Motor neuron (in vitro differentiated cells): ENCODE data around the gene RBM39. TPM values are rescaled to one million over a fixed set of nuclear protein-coding genes. Genes with fewer than 3 reads are reported as not detected.
A peak's percentile ranks its signal among the peaks of the same experiment; 100 is the strongest.
"Not testable (repeated sequence)": the region's sequence is repeated elsewhere in the genome, so short reads cannot be mapped to it uniquely, and the experiment has no call there.

Experiments used
- ATAC-seq, 8 experiments: fragments of 200-7000 bp; cut with Tn5 transposase; replicated peaks in 6 of 8; 2 replicates each; pipeline ENCODE4 v1.8.0; 2021; ENCODE audit warnings: mild to moderate bottlenecking in 8 of 8, moderate library complexity in 8 of 8
- H3K27ac ChIP-seq, 2 donors: fragments of 250-450 bp; sonication (Bioruptor Pico); 2 replicates each; pipeline ENCODE4 v1.9.0; 2021; ENCODE audit warnings: antibody characterized with exemption in 2 of 2, mild to moderate bottlenecking in 2 of 2, moderate library complexity in 1 of 2
- H3K4me1 ChIP-seq, 2 donors: fragments of 250-450 bp; sonication (Bioruptor Pico); replicated peaks in 1 of 2; 2 replicates each; pipeline ENCODE4 v1.6.1; 2021; ENCODE audit warnings: antibody characterized with exemption in 2 of 2, mild to moderate bottlenecking in 2 of 2, moderate library complexity in 1 of 2
- H3K4me3 ChIP-seq, 5 donors: fragments of 250-450 bp; sonication (Bioruptor Pico); 2 replicates each; pipeline ENCODE4 v1.9.0; 2021; ENCODE audit warnings: antibody characterized with exemption in 5 of 5, mild to moderate bottlenecking in 5 of 5, moderate library complexity in 4 of 5
- WGBS, 10 experiments: fragments of 450-650 bp; shearing (Covaris generic); methylation state at CpG; one replicate each; pipeline ENCODE4 v1.0.0; 2022; 5-methylcytosine and 5-hydroxymethylcytosine counted together
- in situ Hi-C, 9 experiments: fragments of 400-800 bp; cut with MboI; loops; one replicate each; pipeline ENCODE4 v1.15.0; 2021; ENCODE audit warnings: low sequenced_read_pairs in 9 of 9, low pct_unique_long_range_greater_than_20kb in 2 of 9; ENCODE audit not compliant: unreplicated experiment in 9 of 9
- total RNA-seq, 8 experiments: library from RNA; unstranded; fragments of 300-600 nt; gene quantifications; 2 replicates each; pipeline versions ENCODE4 v1.2.3 to v1.2.4, GENCODE V29; 2022

Gene RBM39
- total RNA-seq, 8 experiments from 2014 or later = 254 to 567 (median 319) TPM

- Histone ChIP-seq H3K4me1 (peaks cover 11 to 12% of the 10 kb centered on the region in 2 donors), H3K27ac (no peak overlapping the region), H3K4me3 (peak overlapping the region; percentile 52 to 91 (median 59))
- no peak for ATAC-seq
- 63 to 100% (median 82%) methylated on average over 1 to 7 of the region's 9 CpGs; no CpG with 5 or more reads in 4 of the 10 experiments for WGBS, 10 experiments
- in situ Hi-C loops = loop anchor here in 1 of 9 experiments (25.0 kb wide), 1 partner anchor 185 kb away; no protein-coding TSS in a partner anchor
Measured at GRCh38 chr20:35697696-35698297, 44.3 kb downstream of the RBM39 start.

DNA sequence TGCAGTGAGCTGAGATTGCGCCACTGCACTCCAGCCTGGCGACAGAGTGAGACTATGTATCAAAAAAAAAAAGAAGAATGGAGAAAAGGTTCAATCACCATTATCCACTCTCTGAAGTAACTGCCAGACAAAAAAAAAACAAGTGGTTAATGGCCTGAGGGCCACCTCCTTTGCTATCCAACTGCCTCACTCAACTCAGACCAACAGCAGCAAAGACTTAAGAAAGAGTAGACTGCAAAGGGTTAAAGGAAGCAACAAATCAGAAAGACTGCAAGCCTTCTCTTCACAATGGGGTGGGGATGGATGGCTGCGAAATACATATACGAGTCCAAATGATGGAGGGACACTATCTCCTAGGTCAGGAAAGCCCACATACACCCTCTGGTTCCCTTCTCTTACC lies 46.1 kb downstream of the RBM39 start:
- no peak overlapping the region for H3K27ac ChIP-seq
- H3K4me3 ChIP-seq = no peak overlapping the region
- no peak for ATAC-seq
- WGBS, 10 experiments = 53 to 100% (median 94%) methylated on average over 1 to 4 of the region's 4 CpGs; no CpG with 5 or more reads in 1 of the 10 experiments
- in situ Hi-C loops = loop anchor here in 1 of 9 experiments (25.0 kb wide), 1 partner anchor 184 kb away; no protein-coding TSS in a partner anchor
- peaks cover 11 to 12% of the 10 kb centered on the region in 2 donors for H3K4me1 ChIP-seq

DNA sequence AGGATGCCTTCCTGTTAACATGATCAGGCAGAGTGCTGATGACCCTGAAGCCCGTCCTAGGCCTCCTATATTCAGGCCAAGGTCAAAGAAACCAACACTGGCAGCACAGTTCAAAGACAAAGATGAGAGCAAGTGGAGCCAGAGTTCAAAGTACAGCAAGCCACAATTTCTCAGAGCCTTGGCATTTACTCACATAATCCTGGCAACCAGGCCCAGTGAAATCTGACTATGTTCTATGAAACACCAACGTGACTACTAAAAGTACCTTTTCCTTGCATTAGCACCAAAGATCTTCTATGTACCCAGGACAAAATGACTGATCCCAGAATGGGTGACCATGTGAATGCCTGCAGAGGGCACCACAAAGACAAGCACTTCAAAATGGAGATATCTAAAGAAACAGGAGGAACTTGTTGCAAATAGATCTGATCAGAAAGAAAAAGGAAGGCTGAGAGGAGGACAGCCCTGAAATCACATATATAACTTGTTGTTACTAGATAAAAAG lies 46.8 kb downstream of the RBM39 start:
- in situ Hi-C loops = loop anchor here in 1 of 9 experiments (25.0 kb wide), 1 partner anchor 183 kb away; no protein-coding TSS in a partner anchor
- Histone ChIP-seq H3K4me1 (peaks cover 7 to 9% of the 10 kb centered on the region in 2 donors), H3K4me3 (no peak overlapping the region), H3K27ac (no peak overlapping the region)
- 57 to 100% (median 100%) methylated on average over 1 to 2 of the region's 2 CpGs; no CpG with 5 or more reads in 2 of the 10 experiments for WGBS, 10 experiments
- ATAC-seq = no peak

- ATAC-seq = no peak
Measured at GRCh38 chr20:35690265-35690664, 51.8 kb downstream of the RBM39 start.

DNA sequence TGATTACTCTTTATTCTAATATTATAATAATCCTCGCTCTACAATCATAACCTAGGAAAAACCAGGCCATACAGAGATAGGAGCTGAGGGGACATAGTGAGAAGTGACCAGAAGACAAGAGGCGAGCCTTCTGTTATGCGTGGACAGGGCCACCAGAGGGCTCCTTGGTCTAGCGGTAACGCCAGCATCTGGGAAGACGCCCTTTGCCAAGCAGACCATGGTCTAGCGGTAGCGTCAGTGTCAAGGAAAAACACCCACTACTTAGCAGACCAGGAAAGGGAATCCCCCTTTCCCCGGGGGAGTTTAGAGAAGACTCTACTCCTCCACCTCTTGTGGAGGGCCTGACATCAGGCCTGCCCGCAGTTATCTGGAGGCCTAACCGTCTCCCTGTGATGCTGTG lies 55.2 kb downstream of the RBM39 start:
- ATAC-seq, H3K27ac ChIP-seq, H3K4me1 ChIP-seq, H3K4me3 ChIP-seq: not testable (repeated sequence)
- 44 to 100% (median 91%) methylated on average over 1 to 9 of the region's 11 CpGs; no CpG with 5 or more reads in 3 of the 10 experiments for WGBS, 10 experiments
- in situ Hi-C loops = loop anchor here in 1 of 9 experiments (25.0 kb wide), 1 partner anchor 175 kb away; no protein-coding TSS in a partner anchor

More at GRCh38 chr20:35690265-35690664, 51.8 kb downstream of the RBM39 start:
- no peaks in the 10 kb centered on the region for H3K4me1 ChIP-seq
- no peak overlapping the region for H3K27ac ChIP-seq
- no peak overlapping the region for H3K4me3 ChIP-seq
- 70 to 100% (median 98%) methylated on average over 1 to 3 of the region's 4 CpGs; no CpG with 5 or more reads in 4 of the 10 experiments for WGBS, 10 experiments
- in situ Hi-C loops = loop anchor here in 1 of 9 experiments (25.0 kb wide), 1 partner anchor 178 kb away; no protein-coding TSS in a partner anchor

DNA sequence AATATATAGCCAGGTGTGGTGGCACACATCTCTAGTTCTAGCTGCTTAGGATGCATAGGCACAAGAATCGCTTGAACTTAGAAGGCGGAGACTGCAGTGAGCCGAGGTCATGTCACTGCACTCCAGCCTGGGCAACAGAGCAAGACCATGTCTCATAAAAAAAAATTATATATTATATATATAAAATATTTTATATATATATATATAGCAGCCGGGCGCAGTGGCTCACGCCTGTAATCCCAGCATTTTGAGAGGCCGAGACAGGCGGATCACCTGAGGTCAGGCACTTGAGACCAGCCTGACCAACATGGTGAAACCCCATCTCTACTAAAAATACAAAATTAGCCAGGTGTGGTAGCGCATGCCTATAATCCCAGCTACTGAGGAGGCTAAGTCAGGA lies 56.7 kb downstream of the RBM39 start:
- peaks cover 3 to 12% of the 10 kb centered on the region in 2 donors for H3K4me1 ChIP-seq
- WGBS, 10 experiments = 80 to 100% (median 100%) methylated on average over 1 to 7 of the region's 9 CpGs; no CpG with 5 or more reads in 1 of the 10 experiments
- ATAC-seq, H3K27ac ChIP-seq, H3K4me3 ChIP-seq: not testable (repeated sequence)
- in situ Hi-C loops = loop anchor here in 1 of 9 experiments (25.0 kb wide), 1 partner anchor 173 kb away; no protein-coding TSS in a partner anchor

DNA sequence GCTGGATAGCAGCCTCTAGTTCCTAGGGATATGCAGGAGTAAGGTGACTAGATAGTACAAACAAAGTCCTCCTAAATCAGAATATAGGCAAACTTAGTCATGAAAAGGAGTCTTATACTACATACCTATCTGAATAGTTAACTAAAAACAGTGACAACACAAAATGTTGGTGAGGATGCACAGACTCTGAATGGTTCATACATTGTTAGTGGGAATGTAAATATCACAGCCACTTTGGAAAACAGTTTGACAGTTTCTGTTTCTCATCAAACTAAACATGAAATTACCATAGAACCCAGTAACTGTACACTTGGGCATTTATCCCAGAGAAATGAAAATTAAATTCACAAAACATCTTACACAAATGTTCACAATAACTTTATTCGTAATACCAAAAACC lies 60.1 kb downstream of the RBM39 start:
- no peak overlapping the region for H3K27ac ChIP-seq
- 67 to 100% (median 100%) methylated on average over 1 of the region's 1 CpG; no CpG with 5 or more reads in 5 of the 10 experiments for WGBS, 10 experiments
- no peak overlapping the region for H3K4me3 ChIP-seq
- in situ Hi-C loops = loop anchor here in 1 of 9 experiments (25.0 kb wide), 1 partner anchor 170 kb away; no protein-coding TSS in a partner anchor
- no peak for ATAC-seq
- H3K4me1 ChIP-seq = peaks cover 3 to 14% of the 10 kb centered on the region in 2 donors

DNA sequence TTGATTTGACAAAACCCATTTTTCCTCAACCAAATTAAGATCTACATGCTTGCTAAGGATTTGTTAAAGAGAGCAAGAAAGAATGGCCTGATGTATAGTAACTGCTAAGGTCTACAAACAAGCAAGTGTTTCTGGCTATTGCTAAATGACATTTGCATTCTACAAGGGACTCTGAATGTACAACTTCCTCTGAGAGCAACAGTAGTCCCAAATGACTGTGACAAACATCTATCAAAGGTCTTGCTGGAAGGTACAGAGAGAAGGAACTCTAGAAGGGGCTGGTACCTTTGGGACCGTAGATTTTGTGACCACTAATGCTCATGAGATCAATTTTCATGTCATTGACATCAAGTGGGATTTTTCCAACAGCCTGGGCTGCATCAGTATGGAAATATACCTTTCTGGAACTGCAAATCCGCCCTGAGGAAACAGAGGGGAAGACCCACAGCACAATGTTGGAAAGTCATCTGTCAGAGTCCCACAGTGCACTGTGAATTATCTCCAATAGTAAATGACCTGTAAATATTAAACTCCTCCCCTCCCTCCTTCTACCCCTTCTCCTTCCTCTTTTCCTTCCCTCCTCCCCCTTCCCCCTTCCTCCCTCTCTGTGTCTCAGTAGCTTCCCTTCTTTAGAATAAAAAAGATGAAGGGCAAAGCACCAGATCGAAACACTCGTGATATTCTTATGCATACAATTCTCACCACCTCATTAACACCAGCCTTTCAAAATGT lies 61.4 kb downstream of the RBM39 start:
- peak in 2 of 8 experiments; percentile 49 to 71 for ATAC-seq
- H3K27ac ChIP-seq = peak overlapping the region in 1 of 2 donors; percentile 44
- in situ Hi-C loops = loop anchor here in 1 of 9 experiments (25.0 kb wide), 1 partner anchor 168 kb away; no protein-coding TSS in a partner anchor
- peaks cover 3 to 14% of the 10 kb centered on the region in 2 donors for H3K4me1 ChIP-seq
- 20 to 100% (median 90%) methylated on average over 1 to 3 of the region's 4 CpGs; no CpG with 5 or more reads in 1 of the 10 experiments for WGBS, 10 experiments
- H3K4me3 ChIP-seq = no peak overlapping the region

DNA sequence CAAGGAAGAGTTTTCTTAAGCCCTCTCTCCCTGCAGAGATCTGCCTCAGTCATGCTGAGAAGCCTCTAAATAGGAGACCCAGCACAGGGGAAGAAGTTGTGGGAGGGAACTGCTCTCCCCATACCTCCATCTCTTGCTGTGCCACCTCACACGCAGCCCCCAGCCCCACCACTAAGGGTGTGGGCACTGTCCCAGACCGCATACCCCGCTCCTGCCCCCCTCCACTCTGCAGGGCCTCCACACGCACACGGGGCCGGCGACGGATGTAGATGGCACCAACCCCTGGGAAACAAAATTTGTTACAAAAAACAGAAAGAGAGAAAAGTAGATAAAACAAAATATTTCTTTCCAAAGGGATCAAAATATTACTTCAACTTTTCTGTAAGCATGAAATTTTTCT lies 67.1 kb downstream of the RBM39 start:
- Histone ChIP-seq H3K4me3 (no peak overlapping the region), H3K4me1 (no peaks in the 10 kb centered on the region), H3K27ac (no peak overlapping the region)
- 80 to 100% (median 95%) methylated on average over 1 to 7 of the region's 8 CpGs; no CpG with 5 or more reads in 4 of the 10 experiments for WGBS, 10 experiments
- in situ Hi-C loops = loop anchor here in 1 of 9 experiments (25.0 kb wide), 1 partner anchor 163 kb away; no protein-coding TSS in a partner anchor
- no peak for ATAC-seq

DNA sequence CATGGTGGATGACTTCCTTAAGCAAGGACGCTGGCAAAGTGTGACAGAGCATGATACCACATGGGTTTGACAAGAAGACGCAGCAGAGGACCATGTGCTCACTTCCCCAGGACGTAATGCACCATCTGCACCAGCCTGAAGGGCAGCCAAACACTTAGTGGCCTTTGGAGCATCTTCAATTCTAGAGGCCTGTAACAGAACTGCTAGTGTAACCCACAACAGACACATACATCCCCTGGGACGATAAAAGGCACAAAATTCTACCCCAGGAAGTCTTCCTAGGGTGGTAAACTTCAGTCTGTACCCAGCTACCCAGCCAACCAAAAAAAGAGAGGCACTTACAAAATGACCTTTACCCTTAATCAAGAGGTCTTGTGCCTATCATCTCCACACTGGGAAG lies 68.2 kb downstream of the RBM39 start:
- no peak overlapping the region for H3K4me3 ChIP-seq
- in situ Hi-C loops = no loop called here
- H3K4me1 ChIP-seq = no peaks in the 10 kb centered on the region
- ATAC-seq = no peak
- WGBS, 10 experiments = 42 to 100% (median 100%) methylated on average over 1 to 3 of the region's 4 CpGs; no CpG with 5 or more reads in 5 of the 10 experiments
- H3K27ac ChIP-seq = no peak overlapping the region

DNA sequence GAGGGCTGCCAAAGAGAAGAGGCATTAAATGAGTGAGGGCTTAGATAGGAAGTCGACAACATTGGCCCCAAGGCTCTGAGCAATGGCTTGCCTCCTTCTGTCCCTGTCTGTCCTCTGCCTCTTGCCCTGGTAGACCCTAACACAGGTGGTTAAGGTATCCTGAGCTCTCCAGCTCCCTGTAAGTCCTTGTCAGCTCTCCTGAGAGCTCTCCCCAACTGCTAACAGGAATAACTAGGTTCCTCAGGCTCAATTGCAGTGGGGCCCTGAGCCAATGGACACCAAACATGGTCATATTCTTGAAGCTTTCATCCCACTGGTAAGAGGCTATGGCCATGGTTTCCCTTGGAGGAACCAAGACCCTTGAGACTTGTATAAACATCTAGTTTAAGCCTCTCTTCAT lies 72.4 kb downstream of the RBM39 start:
- ATAC-seq = no peak
- Histone ChIP-seq H3K4me1 (peaks cover 3% of the 10 kb centered on the region in 2 donors), H3K4me3 (no peak overlapping the region), H3K27ac (no peak overlapping the region)
- in situ Hi-C loops = no loop called here
- WGBS, 10 experiments = 20 to 86% (median 75%) methylated on average over 1 of the region's 1 CpG; no CpG with 5 or more reads in 4 of the 10 experiments

- in situ Hi-C loops = no loop called here
- Histone ChIP-seq H3K27ac (no peak overlapping the region), H3K4me3 (no peak overlapping the region), H3K4me1 (peaks cover 3% of the 10 kb centered on the region in 2 donors)
- 69 to 100% (median 100%) methylated on average over 1 to 4 of the region's 5 CpGs; no CpG with 5 or more reads in 3 of the 10 experiments for WGBS, 10 experiments
- no peak for ATAC-seq
Measured at GRCh38 chr20:35669221-35669620, 72.8 kb downstream of the RBM39 start.
